Esophagus squamous epithelium (tissue), 4 donors: ENCODE results near the gene ALDH16A1.

Experiments
- CTCF ChIP-seq, 6 experiments: fragments of 450-650 bp in 4 of 6; fragments of 200-600 bp in 2 of 6; sonication (generic) in 2 of 6; IDR thresholded peaks; one replicate each; pipeline ENCODE4 v1.5.1; 2016 to 2019; ENCODE audit warnings: antibody characterized with exemption in 6 of 6, mild to moderate bottlenecking in 4 of 6, moderate library complexity in 4 of 6
- POLR2A ChIP-seq, 4 donors: fragments of 450-650 bp; IDR thresholded peaks; one replicate each; pipeline ENCODE4 v1.6.1; 2017; ENCODE audit warnings: antibody characterized with exemption in 4 of 4, mild to moderate bottlenecking in 4 of 4, moderate library complexity in 3 of 4

- no peak for TF ChIP-seq CTCF (IDR thresholded peaks at IDR 0.05)
- TF ChIP-seq POLR2A (IDR thresholded peaks at IDR 0.05): no peak
Observed at GRCh38 chr19:49515767-49516166, 62.7 kb downstream of the ALDH16A1 start.
